AG10803 (cell line): ENCODE results near the gene RAD51D.

Experiments used
- DNase-seq: peaks from one replicate; pipeline ENCODE4 v3.0.0; 2010; ENCODE audit warnings: low read depth
- H3K4me3 ChIP-seq: 2 replicates; pipeline ENCODE4 v1.5.1; 2011; ENCODE audit warnings: mild to moderate bottlenecking, low read length, control low read depth
- TF ChIP-seq, protein P1 (sequence below): conservative IDR thresholded peaks from 2 replicates; pipeline ENCODE4 v1.5.1; 2011; ENCODE audit warnings: mild to moderate bottlenecking, low read length, control low read depth, inconsistent platforms

Gene RAD51D

DNA sequence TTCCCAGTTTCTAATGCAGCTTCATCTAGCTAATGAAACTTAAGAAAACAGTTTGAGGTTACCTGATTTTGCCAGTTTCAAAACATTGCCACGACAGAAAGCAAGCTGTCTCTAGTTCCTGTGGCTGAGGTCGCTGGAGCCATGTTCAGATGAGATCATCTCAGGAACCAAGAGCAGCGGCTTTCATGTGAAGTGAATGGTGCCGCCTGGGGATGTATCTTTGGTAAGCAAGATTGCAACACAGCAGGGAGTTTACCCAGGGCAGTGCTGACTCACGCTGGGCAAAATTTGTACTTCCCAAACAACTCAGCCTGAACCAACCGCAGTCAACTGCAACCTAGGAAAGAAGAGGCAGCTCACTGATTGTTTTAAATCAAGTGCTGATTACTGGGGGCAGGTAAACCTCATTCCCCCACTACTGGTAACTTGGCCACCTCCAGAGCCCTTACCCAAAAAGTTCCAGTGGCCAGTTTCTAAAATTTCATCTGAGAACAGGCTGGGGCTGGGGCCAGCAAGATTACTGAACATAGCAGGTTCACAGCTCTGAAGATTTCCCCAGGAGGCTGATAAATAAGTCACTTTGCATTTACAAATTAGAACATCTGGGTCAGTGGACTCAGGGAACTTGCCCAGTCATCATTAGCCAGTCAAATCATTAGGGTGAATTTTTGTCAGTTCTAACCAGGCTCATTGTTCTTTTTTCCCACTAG is 56.0 kb downstream of the RAD51D start, which contains the start of gene RFFL:
TSS of gene RFFL (minus strand) at position 194 of the 710 bp plus-strand sequence. CDS start 37,154 bp downstream, outside the sequence.
- peak within 1 kb of the TSS; percentile 56 for H3K4me3 ChIP-seq
- peak; percentile 97 for DNase-seq
- TF ChIP-seq, protein P1, sequence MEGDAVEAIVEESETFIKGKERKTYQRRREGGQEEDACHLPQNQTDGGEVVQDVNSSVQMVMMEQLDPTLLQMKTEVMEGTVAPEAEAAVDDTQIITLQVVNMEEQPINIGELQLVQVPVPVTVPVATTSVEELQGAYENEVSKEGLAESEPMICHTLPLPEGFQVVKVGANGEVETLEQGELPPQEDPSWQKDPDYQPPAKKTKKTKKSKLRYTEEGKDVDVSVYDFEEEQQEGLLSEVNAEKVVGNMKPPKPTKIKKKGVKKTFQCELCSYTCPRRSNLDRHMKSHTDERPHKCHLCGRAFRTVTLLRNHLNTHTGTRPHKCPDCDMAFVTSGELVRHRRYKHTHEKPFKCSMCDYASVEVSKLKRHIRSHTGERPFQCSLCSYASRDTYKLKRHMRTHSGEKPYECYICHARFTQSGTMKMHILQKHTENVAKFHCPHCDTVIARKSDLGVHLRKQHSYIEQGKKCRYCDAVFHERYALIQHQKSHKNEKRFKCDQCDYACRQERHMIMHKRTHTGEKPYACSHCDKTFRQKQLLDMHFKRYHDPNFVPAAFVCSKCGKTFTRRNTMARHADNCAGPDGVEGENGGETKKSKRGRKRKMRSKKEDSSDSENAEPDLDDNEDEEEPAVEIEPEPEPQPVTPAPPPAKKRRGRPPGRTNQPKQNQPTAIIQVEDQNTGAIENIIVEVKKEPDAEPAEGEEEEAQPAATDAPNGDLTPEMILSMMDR: peak; percentile 31

- no peak overlapping the region for H3K4me3 ChIP-seq
- no peak for DNase-seq
- TF ChIP-seq, protein P1: no peak
Observed at GRCh38 chr17:35062308-35062707, 57.4 kb downstream of the RAD51D start.

GRCh38 chr17:35057332-35057915 is 62.2 kb downstream of the RAD51D start:
- TF ChIP-seq, protein P1: no peak
- DNase-seq: no peak
- H3K4me3 ChIP-seq: no peak overlapping the region

GRCh38 chr17:35056013-35056412 is 63.6 kb downstream of the RAD51D start:
- no peak for DNase-seq
- TF ChIP-seq, protein P1: no peak
- H3K4me3 ChIP-seq: no peak overlapping the region

DNA sequence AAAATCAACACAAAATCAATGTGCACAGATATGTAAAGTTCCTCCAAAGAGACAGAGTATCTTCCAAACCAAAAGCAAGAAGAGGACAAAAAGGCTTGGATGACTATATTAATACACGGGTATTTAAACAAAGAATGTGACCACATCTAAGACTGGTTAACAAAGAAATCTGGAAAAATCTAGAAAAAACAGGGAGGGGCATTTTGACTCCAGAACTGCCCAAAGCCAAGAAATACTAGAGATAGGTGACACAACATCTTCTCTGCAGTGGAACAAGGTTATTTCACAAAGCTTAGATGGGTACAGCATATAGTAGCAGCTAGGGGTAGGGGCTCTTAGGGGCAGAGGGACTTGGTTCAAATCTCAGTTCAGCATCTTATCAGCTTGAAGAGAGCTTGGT is 66.5 kb downstream of the RAD51D start:
- no peak for DNase-seq
- TF ChIP-seq, protein P1: no peak
- H3K4me3 ChIP-seq: no peak overlapping the region

DNA sequence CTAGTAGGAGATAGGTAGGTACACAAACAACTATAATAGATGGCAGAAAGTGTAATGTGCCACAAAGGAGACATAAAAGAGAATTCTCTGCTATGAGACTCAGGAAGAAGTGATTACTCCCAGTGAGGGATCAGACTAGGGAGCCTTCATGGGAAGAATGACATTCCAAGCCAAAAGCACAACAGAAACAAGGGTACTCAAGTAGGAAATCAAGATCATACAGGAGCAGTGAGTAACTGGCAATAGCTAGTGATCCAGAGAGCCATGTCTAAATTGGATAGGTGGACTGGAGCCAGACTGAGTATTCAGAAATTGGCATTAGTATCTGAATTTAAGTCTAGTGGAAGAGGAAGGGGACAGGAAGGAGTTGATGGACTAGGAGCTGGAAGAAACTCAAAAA is 66.9 kb downstream of the RAD51D start:
- no peak overlapping the region for H3K4me3 ChIP-seq
- TF ChIP-seq, protein P1: no peak

DNA sequence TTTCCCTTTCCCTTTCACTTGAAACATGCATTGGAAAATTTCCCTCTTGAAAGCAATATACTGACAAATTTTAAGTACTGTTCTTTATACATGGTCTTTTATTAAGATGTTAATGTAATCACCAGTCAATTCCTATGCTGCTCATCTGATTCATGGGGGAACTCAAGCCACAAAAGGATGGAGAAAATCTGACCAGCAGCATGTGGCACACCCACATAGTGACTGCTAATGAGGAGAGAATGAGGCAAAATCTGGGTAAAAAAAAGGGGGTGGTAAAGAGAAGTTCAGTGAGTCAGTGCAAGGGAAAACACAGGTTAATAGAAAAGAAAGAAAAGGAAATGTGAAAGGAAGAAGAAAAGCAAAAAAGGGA is 67.4 kb downstream of the RAD51D start:
- peak; percentile 55 for DNase-seq
- H3K4me3 ChIP-seq: no peak overlapping the region
- TF ChIP-seq, protein P1: no peak

More for the DNA sequence above, 66.9 kb downstream of the RAD51D start:
- DNase-seq: no peak
